ENCODE data around the gene MAGEA10. TPM values are rescaled to one million over a fixed set of nuclear protein-coding genes. Genes with fewer than 3 reads are reported as not detected.
"Not testable (repeated sequence)": the region's sequence is repeated elsewhere in the genome, so short reads cannot be mapped to it uniquely, and the experiment has no call there.

MAGEA10 gene
- not detected for total RNA-seq

DNA sequence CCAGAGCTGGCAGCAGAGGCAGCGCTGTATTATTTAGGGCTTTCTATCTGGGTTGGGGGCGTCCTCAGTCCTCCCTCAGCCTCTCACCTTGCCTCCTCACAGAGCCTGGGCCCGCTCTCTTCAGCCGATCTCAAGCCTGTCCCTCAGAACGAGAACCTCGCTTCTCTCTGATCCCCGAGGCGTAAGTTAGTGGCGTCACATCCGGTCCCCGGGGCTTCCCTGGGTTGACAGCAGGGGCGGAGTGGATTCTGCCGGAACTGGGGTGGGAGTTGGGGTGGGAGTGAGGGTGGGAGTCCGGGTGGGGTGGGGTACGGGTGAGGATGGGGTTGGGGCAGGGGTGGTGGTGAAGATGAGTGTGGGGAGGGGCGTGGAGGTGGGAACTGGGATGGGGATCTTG, at the start of gene MAGEA10:
TSS of gene MAGEA10 (minus strand) at position 190 of the 397 bp plus-strand sequence. CDS start 2,957 bp downstream, outside the sequence.
- Mint-ChIP-seq H3K4me3 (no peak within 1 kb of the TSS), H3K4me1 (no peaks in the 10 kb centered on the region), H3K36me3 (no peaks in the 10 kb centered on the region), H3K9me3 (no peaks in the 10 kb centered on the region), H3K27ac (no peak within 1 kb of the TSS), H3K27me3 (no peaks in the 10 kb centered on the region)
- ATAC-seq (ENCODE audit: low read depth) (no peak), DNase-seq (no peak)
- POLR2A ChIA-PET, result no interaction called here

DNA sequence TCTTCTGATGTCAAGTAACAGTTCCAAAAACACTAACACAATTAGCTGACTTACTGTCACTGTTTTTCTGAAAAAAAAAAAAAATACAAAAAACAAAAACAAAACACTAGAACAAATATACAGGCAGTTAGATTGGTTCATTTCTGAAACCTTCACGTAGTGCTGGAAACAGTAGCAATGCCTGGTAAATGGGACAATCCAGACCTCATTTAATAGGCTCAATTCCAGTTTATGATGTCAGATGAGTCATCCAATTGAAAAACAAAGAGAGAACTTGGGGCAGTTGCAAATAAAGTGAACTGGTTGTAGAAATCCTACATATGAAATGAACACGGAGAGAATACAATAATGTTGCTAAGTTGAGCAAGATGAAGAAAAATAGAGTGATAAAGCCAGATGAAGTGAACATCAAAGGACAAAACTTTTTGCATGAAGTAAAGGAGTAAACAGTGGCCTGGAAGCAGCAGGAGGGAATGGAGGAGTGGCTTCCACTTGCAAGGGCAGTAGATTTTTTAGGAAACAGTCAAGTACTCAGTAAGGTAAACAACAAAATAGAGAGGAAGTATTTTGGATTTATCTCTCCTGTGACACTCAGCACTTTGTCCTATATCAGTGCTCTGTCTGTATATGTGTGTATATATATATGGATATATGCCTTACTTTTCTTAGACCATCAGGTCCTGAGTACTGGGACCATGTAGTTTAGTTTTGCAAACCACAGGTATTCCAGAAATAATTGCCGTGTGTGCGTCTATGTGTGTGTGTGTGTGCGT, 39.3 kb upstream of the MAGEA10 start:
- DNase-seq, result no peak
- Mint-ChIP-seq H3K4me1 (no peaks in the 10 kb centered on the region), H3K9me3 (peaks cover 1% of the 10 kb centered on the region), H3K36me3 (no peaks in the 10 kb centered on the region), H3K27me3 (no peaks in the 10 kb centered on the region), H3K27ac (no peak overlapping the region), H3K4me3 (no peak overlapping the region)
- POLR2A ChIA-PET, result no interaction called here
- no peak for ATAC-seq (ENCODE audit: low read depth)

DNA sequence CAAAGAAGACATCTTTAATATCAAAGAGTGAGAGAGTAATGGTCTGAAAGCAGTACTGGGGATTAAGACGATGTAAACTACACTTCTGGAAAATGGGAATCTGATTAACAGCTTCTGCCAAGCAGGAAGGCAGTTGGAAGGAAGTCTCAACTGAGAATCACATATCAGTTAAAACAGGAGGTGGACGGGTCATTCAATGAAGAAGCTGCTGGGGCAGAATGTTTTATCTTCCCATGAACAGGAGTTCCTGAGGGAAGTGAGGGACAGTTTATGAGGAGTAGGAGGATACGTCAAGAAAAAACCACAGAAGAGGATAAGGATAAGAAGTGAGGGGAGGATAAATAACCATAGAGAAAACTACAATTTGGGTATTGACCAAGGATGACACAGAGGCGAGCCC, 38.7 kb upstream of the MAGEA10 start:
- H3K4me1 Mint-ChIP-seq, result no peaks in the 10 kb centered on the region
- no peak for ATAC-seq (ENCODE audit: low read depth)
- POLR2A ChIA-PET, result no interaction called here
- peaks cover 1% of the 10 kb centered on the region for H3K9me3 Mint-ChIP-seq
- H3K27ac Mint-ChIP-seq, result no peak overlapping the region
- H3K4me3 Mint-ChIP-seq, result no peak overlapping the region
- H3K36me3 Mint-ChIP-seq, result no peaks in the 10 kb centered on the region
- no peaks in the 10 kb centered on the region for H3K27me3 Mint-ChIP-seq
- no peak for DNase-seq

DNA sequence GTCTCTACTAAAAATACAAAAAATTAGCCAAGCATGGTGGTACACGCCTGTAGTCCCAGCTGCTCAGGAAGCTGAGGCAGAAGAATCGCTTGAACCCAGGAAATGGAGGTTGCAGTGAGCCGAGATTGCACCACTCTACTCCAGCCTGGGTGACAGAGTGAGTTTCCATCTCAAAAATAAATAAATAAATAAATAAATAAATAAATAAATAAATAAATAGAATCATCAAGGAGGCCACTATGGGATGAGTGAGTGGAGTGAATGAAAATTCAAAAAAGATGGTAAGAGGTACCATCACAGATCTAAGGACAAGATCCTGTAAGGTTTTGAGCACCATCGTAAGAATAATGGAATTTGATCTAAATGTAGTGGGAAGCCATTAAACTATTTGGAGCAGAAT, 37.5 kb upstream of the MAGEA10 start:
- H3K27ac Mint-ChIP-seq; H3K9me3 Mint-ChIP-seq; DNase-seq; H3K27me3 Mint-ChIP-seq; H3K4me3 Mint-ChIP-seq; H3K36me3 Mint-ChIP-seq; H3K4me1 Mint-ChIP-seq; POLR2A ChIA-PET; ATAC-seq (ENCODE audit: low read depth): not testable (repeated sequence)

DNA sequence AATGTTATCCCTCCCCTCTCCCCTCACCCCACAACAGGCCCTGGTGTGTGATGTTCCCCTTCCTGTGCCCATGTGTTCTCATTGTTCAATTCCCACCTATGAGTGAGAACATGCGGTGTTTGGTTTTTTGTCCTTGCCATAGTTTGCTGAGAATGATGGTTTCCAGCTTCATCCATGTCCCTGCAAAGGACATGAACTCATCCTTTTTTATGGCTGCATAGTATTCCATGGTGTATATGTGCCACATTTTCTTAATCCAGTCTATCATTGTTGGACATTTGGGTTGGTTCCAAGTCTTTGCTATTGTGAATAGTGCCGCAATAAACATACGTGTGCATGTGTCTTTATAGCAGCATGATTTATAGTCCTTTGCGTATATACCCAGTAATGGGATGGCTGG, 35.5 kb upstream of the MAGEA10 start:
- H3K36me3 Mint-ChIP-seq; H3K27me3 Mint-ChIP-seq; H3K4me1 Mint-ChIP-seq; ATAC-seq (ENCODE audit: low read depth); H3K9me3 Mint-ChIP-seq; DNase-seq; H3K27ac Mint-ChIP-seq; H3K4me3 Mint-ChIP-seq; POLR2A ChIA-PET: not testable (repeated sequence)

DNA sequence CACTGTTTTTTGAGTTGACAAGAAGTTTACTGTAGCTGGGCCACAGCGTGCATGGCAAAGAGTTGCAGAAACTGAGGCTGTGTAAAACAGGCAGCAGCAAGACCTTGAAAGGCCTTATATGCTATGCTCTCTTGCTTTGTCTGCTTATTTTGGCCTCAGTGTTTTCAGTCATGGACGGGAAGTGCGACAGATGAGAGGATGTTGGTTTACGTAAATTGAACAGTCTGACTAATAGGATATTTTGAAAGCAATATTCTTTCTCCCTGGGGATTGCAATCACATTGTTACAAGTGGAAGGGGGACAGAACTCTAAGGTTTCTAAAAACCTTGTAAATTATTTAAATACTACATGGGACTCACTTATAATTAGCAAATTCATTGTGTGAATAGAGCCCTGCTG, 32.2 kb upstream of the MAGEA10 start:
- DNase-seq (no peak), ATAC-seq (ENCODE audit: low read depth) (no peak)
- Mint-ChIP-seq H3K27ac (no peak overlapping the region), H3K9me3 (peaks cover 1% of the 10 kb centered on the region), H3K4me1 (no peaks in the 10 kb centered on the region), H3K36me3 (no peaks in the 10 kb centered on the region), H3K4me3 (no peak overlapping the region), H3K27me3 (no peaks in the 10 kb centered on the region)
- POLR2A ChIA-PET, result no interaction called here

DNA sequence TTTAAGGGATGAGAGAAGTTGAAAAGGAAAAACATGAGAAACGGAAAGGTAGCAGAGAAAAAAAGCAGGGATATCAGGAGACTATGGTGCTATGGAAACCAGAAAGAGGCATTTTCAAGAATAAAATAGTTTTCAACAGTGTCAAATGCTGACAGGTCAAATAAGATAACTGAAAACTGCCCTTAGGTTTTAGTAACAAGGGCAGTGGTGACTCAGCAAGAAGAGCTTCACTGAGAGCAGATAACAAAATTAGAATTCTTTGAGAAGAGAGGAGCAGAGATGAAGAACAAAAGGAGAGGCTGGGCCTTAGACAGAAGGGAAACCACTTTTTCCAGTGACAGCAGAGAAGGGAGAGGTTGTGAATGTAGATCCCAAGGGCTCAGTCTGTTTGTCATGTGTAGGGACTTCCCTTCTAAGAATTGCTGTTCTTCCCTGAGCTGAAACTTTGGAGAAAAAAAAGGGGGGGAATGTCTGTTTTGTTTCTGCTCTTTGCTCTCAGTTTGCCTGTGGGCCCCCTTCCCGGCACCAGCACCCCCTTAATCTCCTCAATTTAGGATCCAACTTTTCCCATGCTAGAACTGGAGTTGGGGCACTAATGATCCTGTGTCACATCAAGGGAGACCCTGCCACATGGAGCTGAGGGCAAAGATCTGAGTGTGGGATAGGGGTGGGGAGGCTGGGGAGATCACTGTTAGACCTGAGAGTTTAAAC, 26.8 kb upstream of the MAGEA10 start:
- H3K27me3 Mint-ChIP-seq, result no peaks in the 10 kb centered on the region
- H3K4me3 Mint-ChIP-seq, result no peak overlapping the region
- no peak overlapping the region for H3K27ac Mint-ChIP-seq
- no peaks in the 10 kb centered on the region for H3K4me1 Mint-ChIP-seq
- POLR2A ChIA-PET, result no interaction called here
- no peaks in the 10 kb centered on the region for H3K36me3 Mint-ChIP-seq
- no peaks in the 10 kb centered on the region for H3K9me3 Mint-ChIP-seq
- no peak for DNase-seq
- ATAC-seq (ENCODE audit: low read depth), result no peak

DNA sequence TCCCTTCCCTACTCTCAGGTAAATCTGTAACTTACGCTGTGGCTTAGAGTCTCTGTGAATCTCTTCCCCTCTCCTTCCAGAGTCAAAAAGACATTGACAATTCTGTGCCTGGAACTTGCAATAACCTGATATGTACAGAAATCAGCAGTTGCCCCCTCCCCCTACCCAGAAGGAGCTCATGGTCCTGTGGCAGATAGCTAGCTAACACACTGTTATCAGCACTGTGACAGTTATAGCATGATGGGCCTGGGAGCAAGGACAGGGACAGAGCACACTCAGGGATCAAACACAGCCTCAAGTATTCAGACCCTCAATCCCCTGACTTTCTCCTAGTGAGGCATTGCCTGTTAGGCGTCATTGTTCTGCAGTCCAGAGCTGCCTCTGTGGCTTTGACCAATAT, 18.7 kb upstream of the MAGEA10 start:
- ATAC-seq (ENCODE audit: low read depth), result no peak
- POLR2A ChIA-PET, result no interaction called here
- H3K4me1 Mint-ChIP-seq, result no peaks in the 10 kb centered on the region
- H3K36me3 Mint-ChIP-seq, result no peaks in the 10 kb centered on the region
- no peak for DNase-seq
- no peak overlapping the region for H3K4me3 Mint-ChIP-seq
- no peaks in the 10 kb centered on the region for H3K9me3 Mint-ChIP-seq
- H3K27me3 Mint-ChIP-seq, result no peaks in the 10 kb centered on the region
- H3K27ac Mint-ChIP-seq, result no peak overlapping the region

DNA sequence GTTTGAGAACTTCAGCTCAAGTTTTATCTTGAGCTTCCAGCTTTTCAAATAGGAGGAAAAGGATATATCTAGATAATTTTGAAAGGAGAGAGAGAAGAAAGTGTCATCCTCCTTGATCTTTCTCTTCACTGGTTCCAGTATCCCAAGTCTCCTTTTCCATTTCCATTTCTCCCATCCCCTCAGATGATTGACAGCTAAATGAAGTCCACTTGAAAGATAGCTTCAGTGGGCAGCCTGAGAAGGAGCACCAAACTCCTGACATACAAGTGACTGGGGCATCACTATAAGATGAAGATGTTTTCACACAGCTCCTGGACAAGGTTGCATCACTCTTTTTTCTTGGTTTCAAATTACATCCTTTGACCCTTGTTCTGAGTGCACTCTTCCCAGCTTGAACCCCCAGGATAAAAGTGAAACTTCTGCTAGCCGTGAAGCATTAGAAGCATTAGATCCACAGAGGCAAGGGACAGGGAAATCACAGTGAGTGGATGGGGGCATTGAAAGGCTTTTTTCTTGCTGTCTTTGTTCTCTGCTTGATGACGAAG, 17.5 kb upstream of the MAGEA10 start:
- no peaks in the 10 kb centered on the region for H3K4me1 Mint-ChIP-seq
- no peaks in the 10 kb centered on the region for H3K9me3 Mint-ChIP-seq
- no peaks in the 10 kb centered on the region for H3K27me3 Mint-ChIP-seq
- DNase-seq (no peak), ATAC-seq (ENCODE audit: low read depth) (no peak)
- no peak overlapping the region for H3K4me3 Mint-ChIP-seq
- H3K27ac Mint-ChIP-seq, result no peak overlapping the region
- POLR2A ChIA-PET, result no interaction called here
- no peaks in the 10 kb centered on the region for H3K36me3 Mint-ChIP-seq

DNA sequence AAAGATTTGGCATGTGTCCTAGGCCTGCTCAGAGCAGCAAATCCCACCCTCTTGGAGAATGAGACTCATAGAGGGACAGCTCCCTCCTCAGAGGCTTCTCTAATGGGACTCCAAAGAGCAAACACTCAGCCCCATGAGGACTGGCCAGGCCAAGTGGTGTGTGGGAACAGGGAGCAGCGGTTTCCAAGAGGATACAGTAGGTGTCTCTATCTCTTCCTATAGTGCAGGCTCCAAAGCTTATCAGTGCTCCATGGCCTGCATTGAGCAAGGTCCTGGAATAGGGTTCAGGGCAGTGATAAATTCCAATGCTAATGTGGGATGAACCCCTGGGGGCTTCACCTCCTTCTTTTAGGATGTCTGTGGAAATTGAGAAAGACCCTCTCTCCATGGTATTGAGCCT, 15.7 kb upstream of the MAGEA10 start:
- Mint-ChIP-seq H3K27ac (no peak overlapping the region), H3K36me3 (no peaks in the 10 kb centered on the region), H3K9me3 (no peaks in the 10 kb centered on the region), H3K27me3 (no peaks in the 10 kb centered on the region), H3K4me1 (no peaks in the 10 kb centered on the region), H3K4me3 (no peak overlapping the region)
- DNase-seq (no peak), ATAC-seq (ENCODE audit: low read depth) (no peak)
- POLR2A ChIA-PET, result no interaction called here

DNA sequence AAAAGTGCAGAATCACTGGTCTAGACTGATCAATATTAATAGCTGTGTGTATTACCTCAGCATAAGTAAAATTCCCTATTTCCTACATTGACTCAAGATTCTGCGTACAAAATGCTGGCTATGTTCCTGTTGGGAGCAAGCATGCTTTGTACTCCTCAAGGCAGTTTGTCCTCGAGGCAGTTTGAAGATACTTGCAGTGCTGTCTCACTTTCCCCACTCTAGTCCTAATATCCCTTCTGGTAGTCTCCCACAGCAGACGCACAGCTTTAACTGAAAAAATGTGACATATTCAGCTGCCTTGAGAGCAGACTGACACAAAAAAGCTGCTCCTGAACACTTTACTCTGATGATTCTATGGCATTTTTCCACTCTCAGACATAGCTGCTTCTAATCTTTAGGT, 12.9 kb upstream of the MAGEA10 start:
- no peaks in the 10 kb centered on the region for H3K27me3 Mint-ChIP-seq
- ATAC-seq (ENCODE audit: low read depth) (no peak), DNase-seq (no peak)
- H3K4me1 Mint-ChIP-seq, result no peaks in the 10 kb centered on the region
- no peaks in the 10 kb centered on the region for H3K9me3 Mint-ChIP-seq
- no peak overlapping the region for H3K27ac Mint-ChIP-seq
- no peak overlapping the region for H3K4me3 Mint-ChIP-seq
- H3K36me3 Mint-ChIP-seq, result no peaks in the 10 kb centered on the region
- POLR2A ChIA-PET, result no interaction called here

DNA sequence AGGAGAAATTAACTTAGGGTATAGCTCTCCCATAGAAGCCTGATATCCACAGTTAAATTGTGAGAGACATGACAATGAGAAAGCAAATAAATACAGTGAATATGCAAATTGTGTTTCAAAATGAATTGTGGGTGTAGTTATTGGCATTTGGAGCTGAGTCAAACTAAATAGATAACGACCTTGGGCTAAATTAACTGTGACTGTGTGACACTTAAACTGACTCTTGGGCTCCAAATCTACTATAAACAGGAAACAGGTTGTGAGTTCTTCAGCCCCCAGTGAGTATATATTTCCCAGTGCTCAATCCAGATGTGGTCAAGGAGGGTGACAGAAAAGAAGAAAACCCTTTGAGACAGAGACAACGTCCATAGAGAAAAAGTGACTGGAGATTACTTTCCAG, 11.3 kb upstream of the MAGEA10 start:
- no peaks in the 10 kb centered on the region for H3K9me3 Mint-ChIP-seq
- POLR2A ChIA-PET, result no interaction called here
- H3K4me1 Mint-ChIP-seq, result no peaks in the 10 kb centered on the region
- H3K4me3 Mint-ChIP-seq, result no peak overlapping the region
- no peaks in the 10 kb centered on the region for H3K27me3 Mint-ChIP-seq
- ATAC-seq (ENCODE audit: low read depth) (no peak), DNase-seq (no peak)
- H3K36me3 Mint-ChIP-seq, result no peaks in the 10 kb centered on the region
- H3K27ac Mint-ChIP-seq, result no peak overlapping the region

DNA sequence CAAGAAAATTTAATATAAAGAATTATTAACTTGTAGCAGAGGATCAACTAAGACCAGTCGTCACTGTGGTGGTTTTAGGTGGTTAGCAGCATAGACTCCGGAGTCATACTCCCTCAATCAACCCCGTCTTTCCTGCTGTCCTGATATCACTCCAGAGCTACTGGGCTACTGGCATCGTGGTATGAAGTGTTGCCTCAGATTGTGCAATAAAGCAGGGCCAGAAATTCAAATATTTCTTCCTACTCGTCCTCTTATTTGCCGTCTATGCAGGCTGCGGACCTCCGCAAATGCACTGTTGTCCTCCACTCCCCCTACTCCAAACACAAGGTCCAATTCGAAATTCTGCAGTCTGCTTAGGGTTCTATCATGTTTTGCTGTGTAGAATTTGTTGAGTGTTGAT, 1.2 kb upstream of the MAGEA10 start:
- no peaks in the 10 kb centered on the region for H3K27me3 Mint-ChIP-seq
- H3K27ac Mint-ChIP-seq, result no peak overlapping the region
- H3K4me3 Mint-ChIP-seq, result no peak overlapping the region
- H3K36me3 Mint-ChIP-seq, result no peaks in the 10 kb centered on the region
- POLR2A ChIA-PET, result no interaction called here
- DNase-seq (no peak), ATAC-seq (ENCODE audit: low read depth) (no peak)
- no peaks in the 10 kb centered on the region for H3K4me1 Mint-ChIP-seq
- no peaks in the 10 kb centered on the region for H3K9me3 Mint-ChIP-seq

DNA sequence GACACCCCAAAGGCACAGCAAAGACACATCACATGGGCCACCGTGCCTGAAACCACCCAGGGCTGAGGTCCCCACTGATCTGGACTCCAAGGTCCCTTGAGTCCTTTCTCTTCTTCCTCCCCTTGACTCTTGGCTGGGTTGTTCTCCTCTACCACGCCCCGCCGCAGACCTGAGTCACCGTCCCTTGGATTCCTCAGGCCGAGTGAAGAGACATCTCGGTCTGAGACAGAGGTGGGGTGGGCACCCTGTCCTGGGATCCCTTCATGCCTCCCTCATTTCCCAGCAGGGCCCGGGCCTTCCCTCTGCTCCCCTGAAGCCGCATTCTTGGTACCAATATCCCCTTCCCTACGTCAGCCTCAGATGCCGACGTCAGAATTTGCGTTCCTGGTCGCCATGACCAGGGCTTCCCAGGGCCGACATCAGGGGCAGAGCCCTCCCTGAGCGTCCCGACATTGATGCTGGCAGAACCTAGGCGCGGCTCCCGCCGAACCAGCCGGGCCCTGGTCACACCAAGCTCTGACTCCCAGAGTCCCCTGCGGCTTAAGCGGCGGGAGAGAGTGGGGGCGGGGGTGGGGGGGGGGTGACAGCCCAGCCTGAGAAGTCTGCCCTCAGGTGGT, 498 bp downstream of the MAGEA10 start:
- DNase-seq (no peak), ATAC-seq (ENCODE audit: low read depth) (no peak)
- Mint-ChIP-seq H3K4me3 (no peak overlapping the region), H3K4me1 (no peaks in the 10 kb centered on the region), H3K9me3 (no peaks in the 10 kb centered on the region), H3K27ac (no peak overlapping the region), H3K36me3 (no peaks in the 10 kb centered on the region), H3K27me3 (no peaks in the 10 kb centered on the region)
- POLR2A ChIA-PET, result no interaction called here

Data from activated naive CD8-positive, alpha-beta T cell treated with anti-CD3 and anti-CD28 coated beads, Interleukin-2, amount 10 ng/mL, durations not matched to agents 7 days and 5 days (primary cell).